ENCODE results near the gene CBFB. TPM values are rescaled to one million over a fixed set of nuclear protein-coding genes. Genes with fewer than 3 reads are reported as not detected.
A peak's percentile ranks its signal among the peaks of the same experiment; 100 is the strongest.
"Not testable (repeated sequence)": the region's sequence is repeated elsewhere in the genome, so short reads cannot be mapped to it uniquely, and the experiment has no call there.

The CBFB gene
- polyA plus RNA-seq (ENCODE audit: insufficient read length) = 42.5 TPM

GRCh38 chr16:67028696-67029253 is at the start of gene CBFB:
TSS of gene CBFB (plus strand) at chr16:67029149. CDS start at chr16:67029408, 259 bp downstream.
- DNase-seq (ENCODE audit: low read depth) = peak; percentile 81

GRCh38 chr16:66983033-66983432 is 45.9 kb upstream of the CBFB start:
- DNase-seq (ENCODE audit: low read depth) = no peak

GRCh38 chr16:66984892-66985311 is 44.0 kb upstream of the CBFB start:
- no peak for DNase-seq (ENCODE audit: low read depth)

- no peak for DNase-seq (ENCODE audit: low read depth)
Observed at GRCh38 chr16:66986559-66986958, 42.4 kb upstream of the CBFB start.

- DNase-seq (ENCODE audit: low read depth) = no peak
Observed at GRCh38 chr16:66988197-66988788, 40.7 kb upstream of the CBFB start, which contains the start of gene CES4A. TSS of gene CES4A (plus strand) at chr16:66988589. CDS start at chr16:66988773, 184 bp downstream.

- DNase-seq (ENCODE audit: low read depth) = no peak
Observed at GRCh38 chr16:66991545-66992077, 37.3 kb upstream of the CBFB start.

GRCh38 chr16:66993558-66993957 is 35.4 kb upstream of the CBFB start:
- not testable (repeated sequence) for DNase-seq (ENCODE audit: low read depth)

- DNase-seq (ENCODE audit: low read depth) = no peak
Observed at GRCh38 chr16:66996324-66996982, 32.5 kb upstream of the CBFB start.

- DNase-seq (ENCODE audit: low read depth) = no peak
Observed at GRCh38 chr16:66996983-66997358, 32.0 kb upstream of the CBFB start.

- no peak for DNase-seq (ENCODE audit: low read depth)
Observed at GRCh38 chr16:67000384-67001351, 28.3 kb upstream of the CBFB start.

GRCh38 chr16:67001726-67002125 is 27.2 kb upstream of the CBFB start:
- no peak for DNase-seq (ENCODE audit: low read depth)

- DNase-seq (ENCODE audit: low read depth) = no peak
Observed at GRCh38 chr16:67006930-67007658, 21.9 kb upstream of the CBFB start.

- no peak for DNase-seq (ENCODE audit: low read depth)
Observed at GRCh38 chr16:67009158-67009557, 19.8 kb upstream of the CBFB start.

- no peak for DNase-seq (ENCODE audit: low read depth)
Observed at GRCh38 chr16:67011274-67011673, 17.7 kb upstream of the CBFB start.

GRCh38 chr16:67013233-67013822 is 15.6 kb upstream of the CBFB start:
- no peak for DNase-seq (ENCODE audit: low read depth)

GRCh38 chr16:67013823-67014633 is 14.9 kb upstream of the CBFB start:
- no peak for DNase-seq (ENCODE audit: low read depth)

- no peak for DNase-seq (ENCODE audit: low read depth)
Observed at GRCh38 chr16:67014634-67015312, 14.2 kb upstream of the CBFB start.

GRCh38 chr16:67015313-67015731 is 13.6 kb upstream of the CBFB start:
- no peak for DNase-seq (ENCODE audit: low read depth)

GRCh38 chr16:67016143-67016542 is 12.8 kb upstream of the CBFB start:
- no peak for DNase-seq (ENCODE audit: low read depth)

Data from forelimb muscle (tissue), 1 donor.